HG02642 (cell line): Measurements from ENCODE around the gene MYLK.
"Not testable (repeated sequence)": the region's sequence is repeated elsewhere in the genome, so short reads cannot be mapped to it uniquely, and the experiment has no call there.

ENCODE experiments used
- ATAC-seq: cut with Tn5 transposase; IDR thresholded peaks from one replicate; pipeline ENCODE4 v1.9.1; 2021; ENCODE audit warnings: mild to moderate bottlenecking; ENCODE audit not compliant: unreplicated experiment, poor library complexity

Gene MYLK

GRCh38 chr3:123618768-123619484 is 265.2 kb downstream of the MYLK start:
- ATAC-seq: no peak

- ATAC-seq: no peak
Observed at GRCh38 chr3:123618076-123618708, 265.9 kb downstream of the MYLK start.

DNA sequence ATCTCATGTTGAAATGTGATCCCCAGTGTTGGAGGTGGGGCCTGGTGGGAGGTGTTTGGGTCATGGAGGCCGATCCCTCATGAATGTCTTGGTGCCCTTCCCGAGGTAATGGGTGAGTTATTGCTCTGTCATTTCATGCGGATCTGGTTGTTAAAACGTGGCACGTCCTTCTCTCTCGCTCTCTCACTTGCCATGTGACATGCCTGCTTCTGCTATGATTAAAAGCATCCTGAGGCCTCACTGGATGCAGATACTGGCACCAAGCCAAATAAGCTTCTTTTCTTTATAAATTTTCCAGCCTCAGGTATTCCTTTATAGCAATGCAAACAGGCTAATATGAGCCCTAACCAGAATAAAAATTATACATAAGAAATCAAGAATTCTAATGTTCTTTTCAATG is 267.5 kb downstream of the MYLK start:
- ATAC-seq: no peak

- ATAC-seq: no peak
Observed at GRCh38 chr3:123613543-123613942, 270.6 kb downstream of the MYLK start.

GRCh38 chr3:123611674-123612073 is 272.5 kb downstream of the MYLK start:
- ATAC-seq: not testable (repeated sequence)

DNA sequence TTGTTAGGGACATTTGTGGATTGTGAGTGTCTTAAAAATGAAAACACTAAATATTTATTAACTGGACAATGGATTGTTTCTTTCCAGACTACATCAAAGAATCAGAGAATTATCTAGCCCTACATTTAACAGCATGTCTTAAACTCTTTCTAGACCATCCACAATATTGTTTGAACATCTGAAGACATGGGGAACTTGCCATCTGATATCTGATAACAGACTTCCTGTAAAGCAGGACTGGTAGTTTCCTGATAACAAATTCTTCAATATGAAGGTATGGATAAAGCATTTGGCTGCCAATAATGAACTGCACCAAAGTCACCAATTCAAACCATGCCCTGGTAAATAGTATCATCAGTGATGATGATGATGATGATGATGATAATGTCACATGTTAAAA is 273.1 kb downstream of the MYLK start:
- ATAC-seq: no peak

- peak; percentile 83 for ATAC-seq
Observed at GRCh38 chr3:123610331-123610730, 273.8 kb downstream of the MYLK start.

GRCh38 chr3:123609063-123609462 is 275.1 kb downstream of the MYLK start:
- ATAC-seq: no peak

DNA sequence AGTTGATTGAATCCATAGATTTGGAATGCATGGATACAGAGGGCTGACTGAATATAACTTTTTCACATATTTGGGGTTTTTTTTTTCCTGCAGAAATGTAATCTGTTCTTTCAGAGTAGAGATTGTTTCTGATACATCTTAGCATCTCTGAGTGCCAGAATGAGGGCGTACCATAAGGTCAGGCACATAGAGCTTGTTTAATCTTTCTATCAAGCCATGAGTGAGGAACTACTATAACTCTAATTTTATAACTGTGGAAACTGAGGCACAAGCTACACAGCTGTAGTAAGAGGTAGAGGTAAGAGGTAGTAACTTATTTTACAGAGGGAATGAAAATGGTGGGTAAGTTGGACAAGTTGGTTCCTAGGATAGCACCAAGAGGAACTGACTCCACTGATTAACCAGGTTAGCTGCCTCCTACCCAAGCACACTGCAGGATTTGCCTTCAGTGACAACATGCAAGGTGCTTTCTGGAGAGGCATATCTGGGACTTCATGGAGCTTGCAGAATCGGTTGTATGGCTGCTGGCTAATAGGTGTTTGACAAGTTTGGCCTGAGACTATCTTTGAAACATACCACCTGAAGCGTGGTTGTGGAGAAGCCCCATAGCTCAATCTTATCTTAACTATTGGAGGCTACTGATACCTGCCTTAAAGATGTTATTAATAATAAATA is 275.7 kb downstream of the MYLK start:
- ATAC-seq: no peak

GRCh38 chr3:123606527-123606926 is 277.6 kb downstream of the MYLK start:
- ATAC-seq: no peak

DNA sequence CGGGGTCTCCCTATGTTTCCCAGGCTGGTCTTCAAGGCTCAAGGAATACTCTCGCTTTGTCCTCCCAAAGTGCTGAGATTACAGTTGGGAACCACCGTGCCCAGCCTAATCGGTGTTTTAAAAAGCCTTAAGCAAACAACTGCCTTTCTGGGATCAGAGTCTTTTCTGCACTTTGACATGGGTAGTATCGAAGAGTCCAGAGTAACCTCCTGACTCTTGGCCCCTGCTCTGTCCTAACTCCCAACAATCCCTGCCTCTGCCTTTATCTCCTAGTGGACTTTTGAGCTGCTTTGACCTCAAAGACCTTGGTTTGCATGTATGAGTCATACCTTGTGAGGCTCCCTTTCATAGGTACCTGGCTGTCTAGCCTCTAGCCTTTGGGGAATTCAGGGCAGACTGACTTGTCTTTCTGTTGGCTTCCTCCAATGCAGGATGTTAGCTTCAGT is 278.3 kb downstream of the MYLK start:
- peak; percentile 78 for ATAC-seq

DNA sequence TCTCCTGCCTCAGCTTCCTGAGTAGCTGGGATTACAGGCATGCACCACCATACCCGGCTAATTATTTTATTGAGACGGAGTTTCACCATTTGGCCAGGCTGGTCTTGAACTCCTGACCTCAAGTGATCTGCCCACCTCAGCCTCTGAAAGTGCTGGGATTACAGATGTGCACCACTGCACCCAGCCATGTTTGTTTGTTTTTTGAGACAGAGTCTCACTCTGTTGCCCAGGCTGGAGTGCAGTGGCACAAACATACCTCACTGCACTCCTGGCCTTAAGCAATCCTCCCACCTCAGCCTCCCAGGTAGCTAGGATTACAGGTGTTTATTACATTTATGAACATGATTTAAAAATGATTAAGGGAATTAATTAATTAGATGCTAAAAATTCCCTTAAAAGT is 281.0 kb downstream of the MYLK start:
- not testable (repeated sequence) for ATAC-seq

GRCh38 chr3:123602325-123602724 is 281.8 kb downstream of the MYLK start:
- no peak for ATAC-seq

- ATAC-seq: not testable (repeated sequence)
Observed at GRCh38 chr3:123600863-123601262, 283.3 kb downstream of the MYLK start.

DNA sequence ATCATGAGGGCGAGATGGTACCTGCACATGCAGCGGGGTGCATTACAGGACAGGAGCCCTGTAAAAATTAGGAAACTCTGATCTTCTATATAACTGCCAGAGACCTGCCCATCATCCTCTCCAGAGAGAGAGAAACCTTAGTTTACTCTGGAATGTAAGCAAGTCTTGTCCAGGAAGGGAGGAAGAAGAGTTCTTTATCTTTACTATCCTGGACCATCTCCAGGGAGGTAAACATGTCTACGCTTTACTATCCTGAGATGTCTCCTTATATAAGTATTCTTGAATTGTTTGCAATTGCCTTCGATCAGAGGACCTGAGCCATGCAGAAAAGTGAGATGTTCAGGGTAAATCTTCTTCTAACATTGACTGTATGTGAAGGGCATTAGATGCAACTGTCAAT is 286.6 kb downstream of the MYLK start:
- ATAC-seq: no peak

- no peak for ATAC-seq
Observed at GRCh38 chr3:123595396-123596180, 288.5 kb downstream of the MYLK start.

DNA sequence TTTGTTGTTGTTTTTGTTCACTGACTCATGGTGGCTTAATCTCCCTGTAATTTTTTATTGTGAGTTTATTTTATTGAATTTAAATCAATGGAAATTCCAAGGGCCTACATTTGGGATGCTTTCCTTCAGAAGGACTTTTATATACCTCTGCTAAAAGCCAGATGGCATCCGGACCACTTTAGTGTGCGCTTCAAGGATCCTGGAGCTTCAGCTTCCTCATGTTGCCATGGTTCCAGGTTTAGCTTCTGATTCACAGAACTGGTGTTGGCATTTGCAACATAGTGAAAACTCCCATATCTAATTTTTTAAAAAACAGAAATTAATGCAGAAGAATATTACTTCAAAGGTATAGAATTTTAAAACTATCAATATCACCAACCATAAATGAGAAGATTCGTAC is 290.8 kb downstream of the MYLK start:
- ATAC-seq: no peak

DNA sequence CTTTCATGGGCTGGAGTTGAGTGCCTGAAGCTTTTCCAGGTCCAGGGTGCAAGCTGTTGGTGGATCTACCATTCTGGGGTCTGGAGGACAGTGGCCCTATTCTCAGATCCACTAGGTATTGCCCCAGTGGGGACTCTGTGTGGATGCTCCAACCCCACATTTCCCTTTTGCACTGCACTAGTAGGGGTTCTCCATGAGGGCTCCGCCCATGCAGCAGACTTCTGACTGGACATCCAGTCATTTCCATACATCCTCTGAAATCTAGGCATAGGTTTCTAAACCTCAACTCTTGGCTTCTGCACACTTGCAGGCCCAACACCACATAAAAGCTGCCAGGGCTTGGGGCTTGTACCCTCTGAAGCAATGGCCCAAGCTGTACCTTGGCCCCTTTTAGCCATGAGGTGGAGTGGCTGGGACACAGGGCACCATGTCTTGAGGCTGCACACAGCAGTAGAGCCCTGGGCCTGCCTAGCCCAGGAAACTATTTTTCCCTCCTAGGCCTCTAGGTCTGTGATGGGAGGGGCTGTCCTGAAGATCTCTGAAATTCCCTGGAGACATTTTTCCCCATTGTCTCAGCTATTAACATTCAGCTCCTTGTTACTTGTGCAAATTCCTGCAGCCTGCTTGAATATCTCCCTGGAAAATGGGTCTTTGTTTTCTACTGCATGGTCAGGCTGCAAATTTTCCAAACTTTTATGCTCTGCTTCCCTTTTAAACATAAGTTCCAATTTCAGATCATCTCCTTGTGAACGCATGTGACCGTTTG is 293.3 kb downstream of the MYLK start:
- no peak for ATAC-seq

GRCh38 chr3:123587401-123587800 is 296.7 kb downstream of the MYLK start:
- no peak for ATAC-seq

DNA sequence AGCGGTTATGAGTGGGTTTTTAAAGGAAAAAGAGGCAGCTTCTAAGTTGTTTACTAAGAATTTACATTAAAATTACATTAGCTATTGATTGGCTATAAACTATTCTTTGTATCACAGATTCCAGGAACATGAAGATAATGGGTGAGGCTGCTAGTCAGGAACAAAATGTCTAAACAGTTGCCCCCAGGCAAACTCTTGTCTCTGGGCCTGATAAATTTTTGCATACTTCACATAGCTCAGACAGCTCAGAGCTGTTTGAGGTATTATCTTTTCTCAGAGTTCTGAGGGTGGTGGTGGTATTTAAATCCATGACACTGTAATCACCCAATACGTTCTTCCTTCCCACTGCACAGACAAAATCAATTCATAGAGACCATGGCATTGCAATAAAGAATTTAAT is 297.2 kb downstream of the MYLK start:
- ATAC-seq: no peak
